Upper lobe of right lung (tissue), 1 donor: ENCODE measurements around the gene IQSEC1. TPM values are rescaled to one million over a fixed set of nuclear protein-coding genes. Genes with fewer than 3 reads are reported as not detected.
"Not testable (repeated sequence)": the region's sequence is repeated elsewhere in the genome, so short reads cannot be mapped to it uniquely, and the experiment has no call there.

Experiments used
- ATAC-seq: fragments of 200-7000 bp; cut with Tn5 transposase; one replicate; pipeline ENCODE4 v1.9.1; 2020; ENCODE audit warnings: mild to moderate bottlenecking, moderate library complexity
- DNase-seq: peaks from one replicate; pipeline ENCODE4 v3.0.0-alpha.2; 2020
- H3K27ac ChIP-seq: fragments of 200-600 bp; one replicate; pipeline ENCODE4 v1.8.0; 2022
- H3K27me3 ChIP-seq: fragments of 200-600 bp; one replicate; pipeline ENCODE4 v1.8.0; 2022; ENCODE audit warnings: mild to moderate bottlenecking
- H3K36me3 ChIP-seq: fragments of 200-600 bp; one replicate; pipeline ENCODE4 v1.8.0; 2022
- H3K4me1 ChIP-seq: fragments of 200-600 bp; one replicate; pipeline ENCODE4 v1.8.0; 2022
- H3K4me3 ChIP-seq: fragments of 200-600 bp; one replicate; pipeline ENCODE4 v1.8.0; 2022; ENCODE audit warnings: mild to moderate bottlenecking
- H3K9me3 ChIP-seq: fragments of 200-600 bp; one replicate; pipeline ENCODE4 v1.8.0; 2022
- CTCF ChIP-seq: fragments of 200-600 bp; IDR thresholded peaks from one replicate; pipeline ENCODE4 v1.8.0; 2022; ENCODE audit warnings: antibody characterized with exemption
- intact Hi-C: fragments of 100-400 bp; cut with DNase I; formaldehyde crosslinking; loops from one replicate; pipeline ENCODE4 v1.11.0; 2022
- total RNA-seq: library from RNA; stranded (reverse); fragmentation: NEBNext Ultra II Directional; extraction: Animal tissue kit (Norgen Biotek cat#: 25700); gene quantifications from one replicate; pipeline ENCODE4 v1.2.1, GENCODE V29; 2021
- donor health status: DM: no; HTN: yes; CAD: no; lungs with severe emphysema.

Gene IQSEC1
- total RNA-seq, 1 donor from 2014 or later, result 61.6 TPM

- H3K4me1 ChIP-seq, result no peaks in the 10 kb centered on the region
- no peaks in the 10 kb centered on the region for H3K9me3 ChIP-seq
- H3K27ac ChIP-seq, result no peak overlapping the region
- intact Hi-C loops, result no loop called here
- ATAC-seq (no peak), DNase-seq (no peak)
- no peak overlapping the region for H3K4me3 ChIP-seq
- no peak for TF ChIP-seq CTCF
- no peaks in the 10 kb centered on the region for H3K27me3 ChIP-seq
- H3K36me3 ChIP-seq, result no peaks in the 10 kb centered on the region
Measured at GRCh38 chr3:12854565-12854964, 218.7 kb downstream of the IQSEC1 start.

DNA sequence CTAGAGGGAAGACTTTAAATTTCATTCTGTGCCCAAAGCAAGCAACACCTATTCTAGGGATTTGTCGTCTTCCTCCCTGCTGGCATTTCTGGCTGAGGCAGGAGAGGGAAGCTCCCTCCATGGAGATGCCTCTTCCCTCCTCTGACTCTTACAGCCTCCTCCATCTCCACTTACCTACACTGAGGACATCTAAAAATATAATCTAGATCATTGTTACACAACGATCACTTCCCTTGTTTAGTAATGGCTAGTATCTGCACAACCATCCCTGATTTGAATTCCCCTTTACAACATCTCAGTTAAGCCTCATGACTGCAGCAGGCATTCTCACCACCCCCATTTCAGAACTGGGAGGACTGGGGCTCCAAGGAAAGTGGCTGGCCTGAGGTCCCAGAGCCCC, 219.4 kb downstream of the IQSEC1 start:
- ATAC-seq, result peak; percentile 50
- DNase-seq, H3K4me3 ChIP-seq, H3K27ac ChIP-seq, H3K27me3 ChIP-seq, intact Hi-C loops, H3K36me3 ChIP-seq, H3K4me1 ChIP-seq, H3K9me3 ChIP-seq: not testable (repeated sequence)

GRCh38 chr3:12852201-12852600, 221.0 kb downstream of the IQSEC1 start:
- DNase-seq (no peak), ATAC-seq (no peak)
- no peaks in the 10 kb centered on the region for H3K4me1 ChIP-seq
- no peak overlapping the region for H3K4me3 ChIP-seq
- TF ChIP-seq CTCF, result no peak
- no peaks in the 10 kb centered on the region for H3K9me3 ChIP-seq
- intact Hi-C loops, result no loop called here
- H3K36me3 ChIP-seq, result no peaks in the 10 kb centered on the region
- no peak overlapping the region for H3K27ac ChIP-seq
- H3K27me3 ChIP-seq, result no peaks in the 10 kb centered on the region

Other genes with a start within 250 kb of the IQSEC1 start
- gene RPL32, start 231.9 kb downstream of the IQSEC1 start, total RNA-seq, result 1,191 TPM